ENCODE data around the gene LARGE1.
"Not testable (repeated sequence)": the region's sequence is repeated elsewhere in the genome, so short reads cannot be mapped to it uniquely, and the experiment has no call there.

Gene LARGE1

DNA sequence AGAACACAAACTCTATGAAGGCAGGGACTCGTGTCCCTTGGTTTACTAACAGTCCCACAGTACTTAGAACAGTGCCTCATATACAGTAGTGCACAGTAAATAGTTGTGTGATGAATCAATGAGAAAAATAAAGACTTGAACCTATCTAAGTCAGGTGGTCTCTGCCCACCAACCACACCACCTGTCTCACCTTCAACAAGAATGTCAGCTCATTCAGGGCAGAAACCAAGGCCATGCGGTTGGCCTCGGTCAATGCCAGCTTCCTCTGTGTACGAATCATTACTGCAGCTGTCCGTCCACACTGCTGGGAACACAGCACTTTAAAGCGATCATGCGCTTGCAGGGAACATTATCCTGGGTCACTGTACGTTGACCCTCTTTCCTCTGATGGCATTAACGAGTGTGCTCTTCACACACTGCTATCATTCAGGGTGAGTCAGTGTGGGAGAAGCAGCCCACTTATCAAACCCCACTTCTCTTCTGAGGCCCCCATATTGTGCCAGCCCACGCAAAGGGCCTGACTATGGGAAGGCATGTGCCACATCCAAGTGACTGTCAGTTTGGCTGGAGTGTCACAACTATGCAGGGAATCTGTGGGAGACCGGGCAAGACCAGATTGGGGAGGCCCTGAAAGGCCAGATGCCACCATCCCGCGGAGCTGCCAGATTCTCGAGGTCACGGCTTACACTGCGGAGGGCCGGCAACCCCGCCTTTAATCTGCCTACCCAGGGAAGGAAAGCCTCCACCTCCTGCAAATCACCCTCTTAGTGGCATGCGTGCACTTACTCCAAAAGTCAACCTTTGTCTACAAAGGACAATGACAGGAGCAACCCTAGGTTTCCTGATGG, 36.1 kb downstream of the LARGE1 start:
- no peak for DNase-seq (ENCODE audit: low spot score)

DNA sequence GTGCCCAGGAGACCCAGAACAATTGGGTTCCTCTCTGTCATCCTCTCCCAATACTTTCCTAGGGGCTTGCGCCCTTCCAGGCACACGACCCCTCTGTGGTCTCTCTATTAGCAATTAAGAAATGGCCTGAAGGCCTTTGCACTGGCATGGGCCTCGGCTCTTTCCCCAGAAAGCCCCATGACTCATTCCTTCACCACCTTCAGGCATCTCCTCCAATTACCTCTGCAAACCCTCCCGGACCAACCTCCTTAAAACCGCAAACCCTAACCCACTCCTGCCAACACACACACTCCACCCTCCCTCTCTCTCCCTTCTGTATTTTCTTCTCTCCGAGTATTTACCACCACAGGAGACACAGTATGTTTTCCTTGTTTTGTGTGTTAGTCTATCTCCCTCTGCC, 36.7 kb downstream of the LARGE1 start:
- DNase-seq (ENCODE audit: low spot score), result no peak

- no peak for DNase-seq (ENCODE audit: low spot score)
Observed at GRCh38 chr22:33882991-33883390, 37.3 kb downstream of the LARGE1 start.

- no peak for DNase-seq (ENCODE audit: low spot score)
Observed at GRCh38 chr22:33880986-33881385, 39.3 kb downstream of the LARGE1 start.

DNA sequence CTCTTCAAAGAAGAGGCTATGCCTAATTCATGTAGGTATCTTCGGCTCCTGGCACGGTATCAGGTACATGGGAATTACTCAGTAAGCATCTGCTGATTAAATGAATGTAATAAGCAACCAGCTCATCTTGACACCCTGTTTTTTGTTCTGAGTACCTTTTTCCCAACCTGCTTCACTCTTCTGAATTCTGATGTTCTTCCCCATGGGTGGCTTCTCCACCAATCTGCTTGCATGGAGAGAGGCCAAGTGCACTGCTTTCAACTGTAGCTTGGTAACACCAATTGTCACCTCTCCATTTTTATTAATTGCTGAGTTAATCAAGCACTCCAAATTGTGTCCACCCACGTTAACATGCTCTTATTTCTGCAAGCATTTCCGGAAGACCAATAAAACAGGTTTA, 40.5 kb downstream of the LARGE1 start:
- DNase-seq (ENCODE audit: low spot score), result no peak

DNA sequence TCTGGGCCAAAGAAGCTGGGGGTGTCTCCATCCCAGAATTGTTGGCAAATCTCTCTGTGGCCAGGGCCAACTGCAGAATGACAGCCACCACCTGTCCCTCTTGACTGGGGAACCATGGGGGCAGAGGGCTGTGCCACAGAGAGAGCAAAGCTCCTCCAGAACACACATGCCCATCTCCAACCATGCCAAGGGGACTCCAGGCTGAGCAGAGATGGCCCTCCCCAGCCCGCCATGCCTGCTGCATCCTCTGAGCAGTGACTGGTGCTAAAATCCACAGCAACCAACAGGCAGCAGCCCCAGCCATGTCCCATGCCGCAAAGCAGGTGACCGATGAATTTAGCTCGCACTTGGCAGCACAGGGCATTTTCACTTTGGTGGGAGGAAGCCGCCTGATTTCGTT, 45.0 kb downstream of the LARGE1 start:
- DNase-seq (ENCODE audit: low spot score), result no peak

GRCh38 chr22:33874206-33874605, 46.1 kb downstream of the LARGE1 start:
- no peak for DNase-seq (ENCODE audit: low spot score)

- DNase-seq (ENCODE audit: low spot score), result no peak
Observed at GRCh38 chr22:33873666-33874065, 46.6 kb downstream of the LARGE1 start.

DNA sequence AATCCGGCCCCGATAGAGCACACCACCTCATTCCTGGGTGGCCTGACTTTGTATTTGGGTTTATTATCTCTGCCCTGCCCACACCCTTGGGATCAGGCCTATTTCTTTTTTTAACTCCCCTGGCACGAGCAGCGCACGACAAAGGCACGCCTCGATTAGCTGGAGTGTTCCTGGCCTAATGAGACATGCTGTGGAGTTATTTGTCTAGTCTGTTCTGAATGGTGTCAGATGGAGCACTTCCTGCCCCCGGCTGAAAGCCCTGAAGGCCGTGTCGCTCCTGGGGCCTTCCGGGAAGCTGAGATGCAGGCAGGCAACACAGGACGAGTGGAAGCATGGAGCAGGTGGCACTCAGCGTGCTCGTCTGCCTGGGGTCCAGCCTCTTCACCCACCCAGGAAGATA, 47.1 kb downstream of the LARGE1 start:
- DNase-seq (ENCODE audit: low spot score), result peak; percentile 60

GRCh38 chr22:33871935-33872334, 48.3 kb downstream of the LARGE1 start:
- no peak for DNase-seq (ENCODE audit: low spot score)

DNA sequence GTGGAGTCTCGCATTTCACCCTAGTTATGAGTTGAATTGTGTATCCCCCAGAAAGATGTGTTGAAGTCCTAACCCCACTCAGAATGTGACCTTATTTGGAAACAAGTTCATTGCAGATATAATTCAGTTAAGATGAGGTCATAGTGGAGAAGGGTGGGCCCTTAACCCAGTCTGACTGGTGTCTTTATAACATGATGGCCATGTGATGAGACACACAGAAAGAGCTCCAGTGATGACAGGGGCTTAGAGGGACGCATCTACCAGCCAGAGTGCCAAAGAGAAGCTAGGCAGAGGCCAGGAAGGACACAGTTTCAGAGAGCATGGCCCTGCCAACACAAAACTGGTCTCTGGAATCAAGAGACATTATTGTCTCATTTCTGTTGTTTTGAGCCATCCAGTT, 50.3 kb downstream of the LARGE1 start:
- no peak for DNase-seq (ENCODE audit: low spot score)

- DNase-seq (ENCODE audit: low spot score), result no peak
Observed at GRCh38 chr22:33867971-33868370, 52.3 kb downstream of the LARGE1 start.

GRCh38 chr22:33867118-33867866, 53.0 kb downstream of the LARGE1 start:
- peak; percentile 38 for DNase-seq (ENCODE audit: low spot score)

- DNase-seq (ENCODE audit: low spot score), result no peak
Observed at GRCh38 chr22:33866511-33866910, 53.8 kb downstream of the LARGE1 start.

DNA sequence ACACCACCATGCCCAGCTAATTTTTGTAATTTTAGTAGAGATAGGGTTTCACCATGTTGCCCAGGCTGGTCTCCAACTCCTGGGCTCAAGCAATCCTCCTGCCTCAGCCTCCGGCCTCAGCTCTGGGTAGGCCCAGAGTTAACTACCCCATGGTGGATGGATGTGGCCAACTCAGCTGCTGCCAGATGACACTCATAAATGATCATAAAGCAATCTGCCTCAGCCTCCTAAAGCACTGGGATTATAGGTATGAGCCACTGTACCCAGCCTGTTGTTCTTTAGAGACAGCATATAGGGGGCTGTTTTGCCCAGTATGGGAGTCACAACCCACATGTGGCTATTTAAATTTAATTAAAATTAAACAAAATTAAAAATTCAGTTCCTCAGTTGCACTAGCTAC, 54.3 kb downstream of the LARGE1 start:
- DNase-seq (ENCODE audit: low spot score), result no peak

DNA sequence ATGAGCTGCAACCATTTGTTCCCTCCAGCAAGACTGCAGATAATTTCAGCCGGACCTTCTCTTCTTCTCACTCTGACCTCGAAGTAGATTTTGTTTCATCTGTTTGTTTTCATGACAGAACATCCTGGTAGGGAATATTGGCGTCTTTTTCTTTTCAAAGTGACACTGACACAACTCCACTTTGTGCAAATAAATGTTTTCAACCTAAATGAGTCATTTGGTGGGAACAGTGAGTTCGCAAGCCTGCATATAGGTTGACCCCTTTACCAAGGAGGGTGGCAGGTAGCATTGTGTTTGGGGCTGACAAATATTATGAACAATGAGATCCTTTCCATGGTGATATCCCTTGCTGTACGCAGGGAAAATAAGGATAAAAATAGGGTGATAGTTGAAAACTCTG, 55.0 kb downstream of the LARGE1 start:
- no peak for DNase-seq (ENCODE audit: low spot score)

DNA sequence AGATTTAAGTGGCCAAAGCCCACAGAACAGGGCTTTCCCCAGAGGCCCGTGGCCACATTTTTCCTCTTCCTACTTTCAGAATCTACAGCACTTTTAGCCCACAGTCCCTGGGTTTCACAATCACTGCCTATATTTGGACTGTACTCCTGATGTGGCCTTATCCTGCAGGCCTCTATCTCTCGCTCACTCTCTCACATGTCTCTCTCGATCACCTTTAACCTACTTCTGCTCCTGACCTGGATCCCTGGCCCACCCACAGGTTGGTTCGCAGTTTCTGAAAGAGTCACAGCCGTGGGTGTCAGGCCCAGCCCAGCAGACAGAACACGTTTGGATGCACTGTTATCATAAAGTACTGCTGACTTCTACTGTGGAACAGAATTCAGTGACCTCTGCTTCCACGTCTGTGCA, 55.5 kb downstream of the LARGE1 start:
- DNase-seq (ENCODE audit: low spot score), result peak; percentile 23

DNA sequence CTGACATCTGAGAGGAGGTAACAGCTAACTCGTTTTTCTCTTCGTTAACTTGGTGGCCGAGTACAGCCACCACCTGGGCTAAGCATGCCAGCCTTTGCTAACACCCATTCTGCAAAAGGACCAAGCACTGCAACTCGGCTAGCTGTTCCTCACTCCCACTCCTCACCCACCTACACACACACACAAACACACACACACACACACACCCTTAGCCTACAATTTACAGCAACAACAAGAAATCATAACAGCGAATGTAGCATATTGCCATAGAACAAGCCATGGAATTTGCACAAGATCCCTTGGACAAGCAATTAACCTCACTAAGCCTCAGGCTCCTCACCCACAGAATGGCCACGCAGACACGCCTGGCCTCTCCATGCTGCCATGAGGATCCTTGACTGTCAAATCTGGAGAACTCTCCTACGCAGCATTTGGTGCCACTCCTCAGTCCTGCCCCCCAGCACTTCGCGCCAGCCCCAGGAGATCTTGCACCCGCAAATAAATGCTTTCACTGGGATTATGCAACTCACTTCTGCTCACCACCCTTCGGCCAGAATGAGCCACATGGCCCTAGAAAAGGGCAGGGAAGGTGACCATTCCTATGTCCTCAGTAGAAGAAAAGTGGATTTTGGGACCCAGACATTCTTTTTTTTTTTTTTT, 58.9 kb downstream of the LARGE1 start:
- DNase-seq (ENCODE audit: low spot score), result no peak

DNA sequence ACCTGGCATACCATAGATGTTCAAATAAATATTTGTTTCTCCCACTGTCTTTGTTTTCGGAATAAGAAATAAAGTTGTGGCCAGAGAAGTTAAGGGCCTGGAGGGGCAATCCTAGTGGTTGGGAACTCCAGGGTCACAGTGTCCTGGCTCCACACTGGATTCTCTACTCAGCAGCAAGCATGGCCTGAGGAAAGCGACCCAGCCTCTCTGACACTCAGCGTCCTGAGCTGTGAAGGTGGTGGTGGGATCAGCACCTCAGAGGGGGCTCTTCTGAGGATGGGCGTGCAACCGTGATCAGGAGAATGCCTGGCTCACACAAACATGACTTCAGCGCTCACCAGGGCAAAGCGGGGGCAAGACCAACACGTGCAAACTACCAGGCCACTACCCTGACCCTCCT, 59.9 kb downstream of the LARGE1 start:
- no peak for DNase-seq (ENCODE audit: low spot score)

DNA sequence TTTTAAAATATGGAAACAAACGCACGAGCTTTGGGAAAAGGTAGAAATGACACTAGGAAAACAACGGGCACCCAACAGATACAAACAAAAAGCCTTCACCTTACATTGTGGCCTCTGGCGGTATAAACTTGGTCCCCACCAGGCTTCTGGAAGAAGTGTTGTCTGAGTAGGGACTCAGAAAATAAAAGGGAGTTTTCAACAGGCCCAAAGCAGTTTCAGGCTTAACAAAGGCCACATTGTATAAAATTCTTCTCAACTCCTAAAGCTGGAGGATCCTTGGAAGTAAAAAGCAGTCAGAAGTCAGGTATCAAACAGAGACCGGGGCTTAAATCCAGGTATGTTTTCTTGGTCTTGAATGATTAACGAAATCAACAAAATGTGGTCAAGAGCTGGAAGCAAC, 61.0 kb downstream of the LARGE1 start:
- DNase-seq (ENCODE audit: low spot score), result no peak

DNA sequence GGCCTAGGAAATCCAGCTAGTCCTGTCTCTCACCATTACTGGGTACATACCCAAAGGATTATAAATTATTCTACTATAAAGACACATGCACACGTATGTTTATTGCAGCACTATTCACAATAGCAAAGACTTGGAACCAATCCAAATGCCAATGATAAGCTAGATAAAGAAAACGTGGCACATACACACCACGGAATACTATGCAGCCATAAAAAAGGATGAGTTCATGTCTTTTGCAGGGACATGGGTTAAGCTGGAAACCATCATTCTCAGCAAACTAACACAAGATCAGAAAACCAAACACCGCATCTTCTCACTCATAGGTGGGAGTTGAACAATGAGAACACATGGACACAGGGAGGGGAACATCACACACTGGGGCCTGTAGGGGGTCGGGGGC, 61.6 kb downstream of the LARGE1 start:
- not testable (repeated sequence) for DNase-seq (ENCODE audit: low spot score)

GRCh38 chr22:33857767-33858166, 62.5 kb downstream of the LARGE1 start:
- not testable (repeated sequence) for DNase-seq (ENCODE audit: low spot score)

DNA sequence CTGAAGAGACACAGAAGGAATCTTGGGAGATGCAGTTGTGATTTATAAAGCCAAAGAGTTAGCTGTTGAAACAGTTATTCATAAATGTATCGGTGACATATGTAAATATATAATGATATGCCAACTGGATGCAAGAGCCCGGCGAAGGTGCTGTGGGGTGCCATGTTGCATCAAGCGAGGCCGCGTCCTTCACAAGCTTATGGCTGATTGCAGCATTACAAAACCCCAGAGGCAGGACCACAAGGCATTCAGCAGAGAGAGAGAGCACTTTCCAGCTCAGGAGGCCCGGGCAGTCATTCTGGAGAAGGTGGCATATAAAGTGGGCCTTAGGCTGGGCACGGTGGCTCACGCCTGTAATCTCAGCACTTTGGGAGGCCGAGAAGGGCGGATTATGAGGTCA, 65.6 kb downstream of the LARGE1 start:
- no peak for DNase-seq (ENCODE audit: low spot score)

Measured in GM03348 (cell line).